Islet of Langerhans (tissue), 1 donor: Measurements from ENCODE around the gene MINAR1.
"Not testable (repeated sequence)": the region's sequence is repeated elsewhere in the genome, so short reads cannot be mapped to it uniquely, and the experiment has no call there.

Experiments used
- FAIRE-seq: peaks from one replicate; lab custom pipeline; 2011; peaks lifted over from hg19 to GRCh38; lab: Jason Lieb, UNC

Gene MINAR1

GRCh38 chr15:79431636-79432344 lies at the start of gene MINAR1:
TSS of gene MINAR1 (plus strand) at chr15:79432336. CDS start at chr15:79456148, 23,812 bp downstream.
- no peak for FAIRE-seq

GRCh38 chr15:79394231-79394630 lies 37.9 kb upstream of the MINAR1 start:
- FAIRE-seq, result no peak

GRCh38 chr15:79396850-79397249 lies 35.3 kb upstream of the MINAR1 start:
- FAIRE-seq, result no peak

- FAIRE-seq, result no peak
These were observed 34.7 kb upstream of the MINAR1 start for GRCh38 chr15:79397269-79397910.

- FAIRE-seq, result no peak
These were observed 32.5 kb upstream of the MINAR1 start for GRCh38 chr15:79399606-79400005.

- FAIRE-seq, result no peak
These were observed 31.5 kb upstream of the MINAR1 start for GRCh38 chr15:79400650-79401049.

- FAIRE-seq, result no peak
These were observed 30.8 kb upstream of the MINAR1 start for GRCh38 chr15:79401301-79401700.

- no peak for FAIRE-seq
These were observed 30.0 kb upstream of the MINAR1 start for GRCh38 chr15:79402136-79402535.

- FAIRE-seq, result no peak
These were observed 28.6 kb upstream of the MINAR1 start for GRCh38 chr15:79403501-79403900.

GRCh38 chr15:79406210-79406609 lies 25.9 kb upstream of the MINAR1 start:
- no peak for FAIRE-seq

GRCh38 chr15:79408041-79408440 lies 24.1 kb upstream of the MINAR1 start:
- no peak for FAIRE-seq

- no peak for FAIRE-seq
These were observed 21.9 kb upstream of the MINAR1 start for GRCh38 chr15:79410237-79410636.

- FAIRE-seq, result no peak
These were observed 20.1 kb upstream of the MINAR1 start for GRCh38 chr15:79412010-79412409.

GRCh38 chr15:79412429-79412828 lies 19.7 kb upstream of the MINAR1 start:
- no peak for FAIRE-seq

- no peak for FAIRE-seq
These were observed 15.3 kb upstream of the MINAR1 start for GRCh38 chr15:79416876-79417275.

- FAIRE-seq, result no peak
These were observed 13.3 kb upstream of the MINAR1 start for GRCh38 chr15:79418693-79419279.

- FAIRE-seq, result no peak
These were observed 6.4 kb upstream of the MINAR1 start for GRCh38 chr15:79425591-79426295.

GRCh38 chr15:79426899-79427298 lies 5.2 kb upstream of the MINAR1 start:
- not testable (repeated sequence) for FAIRE-seq

GRCh38 chr15:79427781-79428598 lies 4.1 kb upstream of the MINAR1 start:
- FAIRE-seq, result no peak

GRCh38 chr15:79430901-79431635 lies 1.1 kb upstream of the MINAR1 start:
- no peak for FAIRE-seq
